ENCODE results near the gene SUPT6H. TPM values are rescaled to one million over a fixed set of nuclear protein-coding genes. Genes with fewer than 3 reads are reported as not detected.

The SUPT6H gene
- polyA plus RNA-seq, 1 donor from 2014 or later = 19.0 TPM

DNA sequence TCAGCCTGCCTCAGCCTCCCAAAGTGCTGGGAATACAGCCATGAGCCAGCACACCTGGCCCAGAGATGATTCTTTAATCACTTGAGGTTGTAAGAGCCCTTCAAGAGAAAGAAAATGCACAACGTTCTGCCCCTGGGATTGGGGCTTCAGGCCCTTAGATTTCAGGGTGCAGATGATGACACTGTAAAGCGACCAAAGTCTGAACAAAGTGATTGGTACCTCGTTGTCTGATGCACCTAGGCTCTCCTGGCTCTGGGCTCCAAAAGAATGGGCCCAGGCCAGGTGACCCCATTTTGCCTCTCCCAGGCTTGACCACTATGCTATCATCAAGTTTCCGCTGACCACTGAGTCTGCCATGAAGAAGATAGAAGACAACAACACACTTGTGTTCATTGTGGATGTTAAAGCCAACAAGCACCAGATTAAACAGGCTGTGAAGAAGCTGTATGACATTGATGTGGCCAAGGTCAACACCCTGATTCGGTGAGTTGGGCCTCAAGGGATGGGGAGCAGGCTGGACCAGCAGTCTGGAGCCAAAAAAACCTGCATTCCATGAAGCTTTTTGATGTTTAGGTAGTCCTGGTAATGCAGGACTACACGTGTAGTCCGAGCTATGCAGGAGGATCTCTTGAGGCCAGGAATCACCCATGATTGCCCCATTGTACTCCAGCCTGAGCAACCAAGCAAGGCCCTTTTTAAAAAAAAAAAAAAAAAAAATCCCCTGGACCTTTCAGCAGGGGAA, 60.6 kb downstream of the SUPT6H start:
- Histone ChIP-seq H3K27ac (ENCODE audit: low read length) (no peak overlapping the region), H3K4me2 (ENCODE audit: low read length) (no peak overlapping the region), H3K9me3 (ENCODE audit: low read length) (no peaks in the 10 kb centered on the region), H3F3A (ENCODE audit: insufficient read depth, low read length, poor library complexity, severe bottlenecking) (no peaks in the 10 kb centered on the region), H4K20me1 (ENCODE audit: insufficient read depth) (no peaks in the 10 kb centered on the region), H3K9me2 (ENCODE audit: insufficient read depth, low read length) (no peaks in the 10 kb centered on the region), H3K79me2 (replicated peaks; ENCODE audit: insufficient read depth, low read length) (peaks cover 17% of the 10 kb centered on the region), H3K27me3 (ENCODE audit: insufficient read depth, low read depth, low read length) (peaks cover 15% of the 10 kb centered on the region), H2AFZ (ENCODE audit: low read depth, low read length) (no peak overlapping the region), H3K9ac (ENCODE audit: low read length) (no peak overlapping the region), H3K36me3 (ENCODE audit: insufficient read depth, low read length) (no peaks in the 10 kb centered on the region), H3K4me3 (ENCODE audit: low read length) (no peak overlapping the region)
- TF ChIP-seq RAD21 (conservative IDR thresholded peaks at IDR 0.05) (no peak), POLR2AphosphoS5 (IDR thresholded peaks at IDR 0.05) (no peak), EP300 (conservative IDR thresholded peaks at IDR 0.05; ENCODE audit: poor library complexity, severe bottlenecking) (no peak), MXI1 (conservative IDR thresholded peaks at IDR 0.05; ENCODE audit: poor library complexity, severe bottlenecking) (no peak), TAF1 (IDR thresholded peaks at IDR 0.05; ENCODE audit: low read depth) (no peak), SMC3 (conservative IDR thresholded peaks at IDR 0.05; ENCODE audit: poor library complexity) (no peak), EZH2 (IDR thresholded peaks at IDR 0.05; ENCODE audit: borderline replicate concordance, insufficient read depth, low read length, poor library complexity, severe bottlenecking) (no peak)
- TF ChIP-seq, protein P1, sequence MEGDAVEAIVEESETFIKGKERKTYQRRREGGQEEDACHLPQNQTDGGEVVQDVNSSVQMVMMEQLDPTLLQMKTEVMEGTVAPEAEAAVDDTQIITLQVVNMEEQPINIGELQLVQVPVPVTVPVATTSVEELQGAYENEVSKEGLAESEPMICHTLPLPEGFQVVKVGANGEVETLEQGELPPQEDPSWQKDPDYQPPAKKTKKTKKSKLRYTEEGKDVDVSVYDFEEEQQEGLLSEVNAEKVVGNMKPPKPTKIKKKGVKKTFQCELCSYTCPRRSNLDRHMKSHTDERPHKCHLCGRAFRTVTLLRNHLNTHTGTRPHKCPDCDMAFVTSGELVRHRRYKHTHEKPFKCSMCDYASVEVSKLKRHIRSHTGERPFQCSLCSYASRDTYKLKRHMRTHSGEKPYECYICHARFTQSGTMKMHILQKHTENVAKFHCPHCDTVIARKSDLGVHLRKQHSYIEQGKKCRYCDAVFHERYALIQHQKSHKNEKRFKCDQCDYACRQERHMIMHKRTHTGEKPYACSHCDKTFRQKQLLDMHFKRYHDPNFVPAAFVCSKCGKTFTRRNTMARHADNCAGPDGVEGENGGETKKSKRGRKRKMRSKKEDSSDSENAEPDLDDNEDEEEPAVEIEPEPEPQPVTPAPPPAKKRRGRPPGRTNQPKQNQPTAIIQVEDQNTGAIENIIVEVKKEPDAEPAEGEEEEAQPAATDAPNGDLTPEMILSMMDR (IDR thresholded peaks at IDR 0.05; ENCODE audit: poor library complexity, severe bottlenecking) = no peak
- TF ChIP-seq, protein P2, sequence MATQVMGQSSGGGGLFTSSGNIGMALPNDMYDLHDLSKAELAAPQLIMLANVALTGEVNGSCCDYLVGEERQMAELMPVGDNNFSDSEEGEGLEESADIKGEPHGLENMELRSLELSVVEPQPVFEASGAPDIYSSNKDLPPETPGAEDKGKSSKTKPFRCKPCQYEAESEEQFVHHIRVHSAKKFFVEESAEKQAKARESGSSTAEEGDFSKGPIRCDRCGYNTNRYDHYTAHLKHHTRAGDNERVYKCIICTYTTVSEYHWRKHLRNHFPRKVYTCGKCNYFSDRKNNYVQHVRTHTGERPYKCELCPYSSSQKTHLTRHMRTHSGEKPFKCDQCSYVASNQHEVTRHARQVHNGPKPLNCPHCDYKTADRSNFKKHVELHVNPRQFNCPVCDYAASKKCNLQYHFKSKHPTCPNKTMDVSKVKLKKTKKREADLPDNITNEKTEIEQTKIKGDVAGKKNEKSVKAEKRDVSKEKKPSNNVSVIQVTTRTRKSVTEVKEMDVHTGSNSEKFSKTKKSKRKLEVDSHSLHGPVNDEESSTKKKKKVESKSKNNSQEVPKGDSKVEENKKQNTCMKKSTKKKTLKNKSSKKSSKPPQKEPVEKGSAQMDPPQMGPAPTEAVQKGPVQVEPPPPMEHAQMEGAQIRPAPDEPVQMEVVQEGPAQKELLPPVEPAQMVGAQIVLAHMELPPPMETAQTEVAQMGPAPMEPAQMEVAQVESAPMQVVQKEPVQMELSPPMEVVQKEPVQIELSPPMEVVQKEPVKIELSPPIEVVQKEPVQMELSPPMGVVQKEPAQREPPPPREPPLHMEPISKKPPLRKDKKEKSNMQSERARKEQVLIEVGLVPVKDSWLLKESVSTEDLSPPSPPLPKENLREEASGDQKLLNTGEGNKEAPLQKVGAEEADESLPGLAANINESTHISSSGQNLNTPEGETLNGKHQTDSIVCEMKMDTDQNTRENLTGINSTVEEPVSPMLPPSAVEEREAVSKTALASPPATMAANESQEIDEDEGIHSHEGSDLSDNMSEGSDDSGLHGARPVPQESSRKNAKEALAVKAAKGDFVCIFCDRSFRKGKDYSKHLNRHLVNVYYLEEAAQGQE (IDR thresholded peaks at IDR 0.05; ENCODE audit: borderline replicate concordance) = no peak

DNA sequence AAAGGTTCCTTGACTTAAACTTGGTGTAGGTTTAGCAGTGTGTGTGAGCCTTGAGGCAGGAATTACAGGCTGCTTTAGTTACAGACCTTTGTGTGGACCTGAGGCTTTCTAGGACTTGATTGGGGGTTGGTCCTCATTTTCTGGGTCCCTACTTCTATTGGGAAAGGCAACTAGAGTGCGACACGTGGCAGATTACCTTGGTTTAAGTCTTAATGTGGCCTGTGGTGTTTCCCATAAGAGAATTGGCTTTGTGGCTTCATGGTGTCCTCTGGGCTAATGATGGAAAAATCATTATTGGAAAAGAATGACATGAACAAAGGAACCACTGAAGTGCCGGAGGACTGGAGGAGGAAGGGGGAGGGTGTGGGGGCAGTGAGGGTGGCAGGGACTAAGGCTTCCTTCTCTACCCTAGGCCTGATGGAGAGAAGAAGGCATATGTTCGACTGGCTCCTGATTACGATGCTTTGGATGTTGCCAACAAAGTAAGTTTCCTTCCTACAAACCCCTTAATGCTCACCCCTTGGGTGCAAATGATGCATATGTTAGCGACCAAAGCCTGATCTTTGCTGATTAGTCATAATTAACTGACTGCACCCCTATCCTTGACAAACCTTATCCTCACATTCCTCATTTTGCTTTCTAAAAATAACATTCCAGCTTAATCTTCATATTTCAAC, 61.3 kb downstream of the SUPT6H start:
- Histone ChIP-seq H3K9me2 (ENCODE audit: insufficient read depth, low read length) (no peaks in the 10 kb centered on the region), H3K36me3 (ENCODE audit: insufficient read depth, low read length) (no peaks in the 10 kb centered on the region), H4K20me1 (ENCODE audit: insufficient read depth) (no peaks in the 10 kb centered on the region), H3K4me3 (ENCODE audit: low read length) (no peak overlapping the region), H3K9ac (ENCODE audit: low read length) (no peak overlapping the region), H3K9me3 (ENCODE audit: low read length) (no peaks in the 10 kb centered on the region), H3K79me2 (replicated peaks; ENCODE audit: insufficient read depth, low read length) (peaks cover 17% of the 10 kb centered on the region), H3K27me3 (ENCODE audit: insufficient read depth, low read depth, low read length) (peaks cover 8% of the 10 kb centered on the region), H2AFZ (ENCODE audit: low read depth, low read length) (no peak overlapping the region), H3K4me2 (ENCODE audit: low read length) (no peak overlapping the region), H3K27ac (ENCODE audit: low read length) (no peak overlapping the region), H3F3A (ENCODE audit: insufficient read depth, low read length, poor library complexity, severe bottlenecking) (no peaks in the 10 kb centered on the region)
- TF ChIP-seq SMC3 (conservative IDR thresholded peaks at IDR 0.05; ENCODE audit: poor library complexity) (no peak), TAF1 (IDR thresholded peaks at IDR 0.05; ENCODE audit: low read depth) (no peak), POLR2AphosphoS5 (IDR thresholded peaks at IDR 0.05) (no peak), EP300 (conservative IDR thresholded peaks at IDR 0.05; ENCODE audit: poor library complexity, severe bottlenecking) (no peak), RAD21 (conservative IDR thresholded peaks at IDR 0.05) (no peak), EZH2 (IDR thresholded peaks at IDR 0.05; ENCODE audit: borderline replicate concordance, insufficient read depth, low read length, poor library complexity, severe bottlenecking) (no peak), MXI1 (conservative IDR thresholded peaks at IDR 0.05; ENCODE audit: poor library complexity, severe bottlenecking) (no peak)
- TF ChIP-seq, protein P2 (IDR thresholded peaks at IDR 0.05; ENCODE audit: borderline replicate concordance) = no peak
- TF ChIP-seq, protein P1 (IDR thresholded peaks at IDR 0.05; ENCODE audit: poor library complexity, severe bottlenecking) = no peak
